Cardiac fibroblast (primary cell): ENCODE results near the gene KISS1R.
"Not testable (repeated sequence)": the region's sequence is repeated elsewhere in the genome, so short reads cannot be mapped to it uniquely, and the experiment has no call there.

Source experiments
- DNase-seq, 2 donors: peaks; one replicate each; pipeline versions ENCODE4 v3.0.0 to v3.0.0-alpha.2; 2010; ENCODE audit warnings: low read depth in 2 of 2
- H3K4me3 ChIP-seq, 2 donors: replicated peaks in 1 of 2; 1 replicate in 1 of 2; 2 replicates in 1 of 2; pipeline ENCODE4 v1.5.1; 2011; ENCODE audit warnings: low read depth in 2 of 2, low read length in 2 of 2, mild to moderate bottlenecking in 2 of 2, moderate library complexity in 1 of 2
- TF ChIP-seq, protein P1 (sequence below): IDR thresholded peaks from one replicate; pipeline ENCODE4 v1.5.1; 2011; ENCODE audit warnings: low read depth, mild to moderate bottlenecking, low read length, inconsistent platforms

The KISS1R gene

GRCh38 chr19:876780-877314 is 40.3 kb upstream of the KISS1R start:
- DNase-seq = no peak
- H3K4me3 ChIP-seq = no peak overlapping the region
- TF ChIP-seq, protein P1, sequence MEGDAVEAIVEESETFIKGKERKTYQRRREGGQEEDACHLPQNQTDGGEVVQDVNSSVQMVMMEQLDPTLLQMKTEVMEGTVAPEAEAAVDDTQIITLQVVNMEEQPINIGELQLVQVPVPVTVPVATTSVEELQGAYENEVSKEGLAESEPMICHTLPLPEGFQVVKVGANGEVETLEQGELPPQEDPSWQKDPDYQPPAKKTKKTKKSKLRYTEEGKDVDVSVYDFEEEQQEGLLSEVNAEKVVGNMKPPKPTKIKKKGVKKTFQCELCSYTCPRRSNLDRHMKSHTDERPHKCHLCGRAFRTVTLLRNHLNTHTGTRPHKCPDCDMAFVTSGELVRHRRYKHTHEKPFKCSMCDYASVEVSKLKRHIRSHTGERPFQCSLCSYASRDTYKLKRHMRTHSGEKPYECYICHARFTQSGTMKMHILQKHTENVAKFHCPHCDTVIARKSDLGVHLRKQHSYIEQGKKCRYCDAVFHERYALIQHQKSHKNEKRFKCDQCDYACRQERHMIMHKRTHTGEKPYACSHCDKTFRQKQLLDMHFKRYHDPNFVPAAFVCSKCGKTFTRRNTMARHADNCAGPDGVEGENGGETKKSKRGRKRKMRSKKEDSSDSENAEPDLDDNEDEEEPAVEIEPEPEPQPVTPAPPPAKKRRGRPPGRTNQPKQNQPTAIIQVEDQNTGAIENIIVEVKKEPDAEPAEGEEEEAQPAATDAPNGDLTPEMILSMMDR = no peak

DNA sequence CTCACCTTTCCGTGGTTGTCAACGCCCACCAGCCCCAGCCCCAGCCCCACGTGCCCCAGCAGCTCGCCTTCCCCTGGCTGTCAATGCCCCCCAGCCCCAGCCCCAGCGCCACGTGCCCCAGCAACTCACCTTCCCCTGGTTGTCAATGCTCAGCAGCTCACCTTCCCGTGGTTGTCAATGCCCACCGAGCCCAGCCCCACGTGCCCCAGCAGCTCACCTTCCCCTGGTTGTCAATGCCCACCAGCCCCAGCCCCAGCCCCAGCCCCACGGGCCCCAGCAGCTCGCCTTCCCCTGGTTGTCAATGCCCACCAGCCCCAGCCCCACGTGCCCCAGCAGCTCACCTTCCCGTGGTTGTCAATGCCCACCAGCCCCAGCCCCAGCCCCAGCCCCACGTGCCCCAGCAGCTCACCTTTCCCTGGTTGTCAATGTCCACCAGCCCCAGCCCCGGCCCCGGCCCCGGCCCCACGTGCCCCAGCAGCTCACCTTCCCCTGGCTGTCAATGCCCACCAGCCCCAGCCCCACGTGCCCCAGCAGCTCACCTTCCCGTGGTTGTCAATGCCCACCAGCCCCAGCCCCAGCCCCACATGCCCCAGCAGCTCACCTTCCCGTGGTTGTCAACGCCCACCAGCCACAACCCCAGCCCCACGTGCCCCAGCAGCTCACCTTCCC is 39.0 kb upstream of the KISS1R start:
- not testable (repeated sequence) for H3K4me3 ChIP-seq, DNase-seq

- not testable (repeated sequence) for DNase-seq, H3K4me3 ChIP-seq
These were observed 38.2 kb upstream of the KISS1R start for GRCh38 chr19:878751-879561.

GRCh38 chr19:879711-880438 is 37.3 kb upstream of the KISS1R start:
- TF ChIP-seq, protein P1 = no peak
- H3K4me3 ChIP-seq = no peak overlapping the region
- no peak for DNase-seq

DNA sequence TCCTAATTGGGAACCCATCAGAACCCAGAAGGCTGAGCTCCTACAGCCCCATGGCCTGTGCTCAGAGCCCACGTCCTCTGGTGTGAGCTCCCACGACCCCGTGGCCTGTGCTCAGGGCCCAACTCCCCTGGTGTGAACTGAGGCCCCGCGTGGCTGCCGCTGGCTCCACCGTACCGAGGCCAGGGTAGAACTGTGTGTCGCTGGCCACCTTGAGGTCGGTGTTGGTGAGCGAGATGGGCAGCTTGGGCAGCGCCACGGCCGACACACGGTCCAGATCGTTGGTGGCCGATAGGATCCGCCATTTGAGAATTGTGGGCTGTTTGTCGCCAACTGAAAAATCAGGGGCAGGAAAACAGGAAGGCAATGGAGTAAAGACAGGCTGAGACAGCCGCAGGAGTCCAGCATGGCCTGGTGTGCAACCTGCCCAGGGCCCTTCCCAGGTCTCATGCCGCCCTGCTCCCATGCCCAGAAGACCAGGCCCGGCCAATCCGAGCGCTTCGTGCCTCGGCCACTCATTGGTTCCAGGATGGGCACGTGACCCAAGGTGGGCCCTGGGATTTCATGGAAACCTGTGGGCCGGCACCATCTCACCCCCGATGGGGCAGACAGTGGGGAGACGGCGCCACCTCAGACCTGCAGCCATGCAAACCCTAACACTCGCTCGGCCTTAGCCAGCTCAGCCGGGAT is 35.6 kb upstream of the KISS1R start:
- DNase-seq = no peak
- TF ChIP-seq, protein P1 = no peak
- no peak overlapping the region for H3K4me3 ChIP-seq

GRCh38 chr19:882871-883497 is 34.1 kb upstream of the KISS1R start:
- no peak overlapping the region for H3K4me3 ChIP-seq
- TF ChIP-seq, protein P1 = no peak
- DNase-seq = no peak

DNA sequence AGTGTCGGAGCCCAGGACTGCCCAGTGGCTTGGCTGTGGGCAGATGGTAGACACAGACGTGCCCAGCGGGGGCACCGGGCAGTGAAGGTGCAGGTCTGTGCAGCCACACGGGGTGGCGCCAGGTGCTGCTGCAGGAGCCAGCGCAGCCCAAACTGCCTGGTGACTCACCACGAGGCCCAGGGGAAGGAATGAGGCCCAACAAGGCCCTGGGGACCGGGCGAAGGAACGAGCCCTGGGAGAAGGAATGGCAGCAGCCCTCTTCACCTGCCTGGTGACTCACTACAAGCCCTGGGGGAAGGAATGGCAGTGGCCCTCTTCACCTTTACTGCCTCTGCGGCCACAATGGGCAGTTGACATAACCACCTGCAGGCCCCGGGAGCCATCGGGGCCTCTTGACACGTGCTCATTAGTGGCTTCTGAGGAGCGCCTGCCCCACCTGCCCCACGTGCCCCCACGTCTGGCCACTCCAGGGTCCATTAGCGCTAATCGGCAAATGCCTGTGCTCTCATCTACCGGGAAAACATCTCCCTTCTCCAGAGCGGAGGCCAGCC is 33.4 kb upstream of the KISS1R start:
- no peak overlapping the region for H3K4me3 ChIP-seq
- TF ChIP-seq, protein P1 = no peak
- DNase-seq = no peak
